HG03565 (cell line): ENCODE results near the gene CCL8.

ENCODE experiments used
- ATAC-seq: cut with Tn5 transposase; IDR thresholded peaks from one replicate; pipeline ENCODE4 v1.9.1; 2021; ENCODE audit warnings: mild to moderate bottlenecking, moderate library complexity; ENCODE audit not compliant: unreplicated experiment

Gene CCL8

DNA sequence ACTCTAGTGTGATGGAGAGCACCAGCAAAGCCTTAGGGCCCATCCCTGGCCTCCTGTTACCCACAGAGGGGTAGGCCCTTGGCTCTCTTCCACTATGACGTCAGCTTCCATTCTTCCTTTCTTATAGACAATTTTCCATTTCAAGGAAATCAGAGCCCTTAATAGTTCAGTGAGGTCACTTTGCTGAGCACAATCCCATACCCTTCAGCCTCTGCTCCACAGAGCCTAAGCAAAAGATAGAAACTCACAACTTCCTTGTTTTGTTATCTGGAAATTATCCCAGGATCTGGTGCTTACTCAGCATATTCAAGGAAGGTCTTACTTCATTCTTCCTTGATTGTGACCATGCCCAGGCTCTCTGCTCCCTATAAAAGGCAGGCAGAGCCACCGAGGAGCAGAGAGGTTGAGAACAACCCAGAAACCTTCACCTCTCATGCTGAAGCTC lies at the start of gene CCL8:
CCL8 (plus strand) TSS at position 397 of the 445 bp plus-strand sequence. CDS start 67 bp downstream, outside the sequence.
- ATAC-seq: no peak

DNA sequence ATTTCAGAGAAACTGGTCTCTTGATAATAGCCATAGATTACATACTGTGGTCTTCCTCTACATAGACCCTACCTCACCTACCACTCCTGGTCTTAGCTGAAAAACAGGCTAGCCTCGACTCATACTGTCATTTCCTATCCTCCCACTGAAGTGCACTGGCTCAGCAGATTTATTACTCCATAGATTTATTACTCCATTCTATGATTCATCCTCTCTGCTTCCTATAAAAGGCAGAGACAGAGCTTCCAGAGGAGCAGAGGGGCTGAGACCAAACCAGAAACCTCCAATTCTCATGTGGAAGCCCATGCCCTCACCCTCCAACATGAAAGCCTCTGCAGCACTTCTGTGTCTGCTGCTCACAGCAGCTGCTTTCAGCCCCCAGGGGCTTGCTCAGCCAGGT lies 49.3 kb upstream of the CCL8 start, which contains the start of gene CCL7:
CCL7 (plus strand) TSS at position 253 of the 400 bp plus-strand sequence; CDS start at position 323, 70 bp downstream.
- ATAC-seq: no peak

DNA sequence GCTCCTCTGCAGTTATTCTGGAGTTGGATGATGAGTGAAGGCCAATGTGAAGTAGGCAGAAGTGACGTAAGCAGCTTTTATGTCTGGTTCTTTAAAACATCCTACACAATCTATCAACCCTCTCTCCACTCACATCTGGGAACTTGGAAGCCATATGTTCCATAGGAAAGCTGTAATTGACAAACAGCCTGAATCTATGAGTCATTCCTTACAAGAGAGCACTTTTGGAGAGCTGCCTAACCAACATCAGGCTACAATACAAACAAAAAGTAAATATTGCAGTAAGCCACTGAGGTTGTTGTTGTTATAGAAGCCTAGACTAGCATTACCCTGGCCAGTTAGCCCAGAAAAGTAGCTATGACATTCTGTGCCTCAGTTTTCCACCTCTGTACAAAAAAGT lies 43.4 kb upstream of the CCL8 start:
- ATAC-seq: no peak

DNA sequence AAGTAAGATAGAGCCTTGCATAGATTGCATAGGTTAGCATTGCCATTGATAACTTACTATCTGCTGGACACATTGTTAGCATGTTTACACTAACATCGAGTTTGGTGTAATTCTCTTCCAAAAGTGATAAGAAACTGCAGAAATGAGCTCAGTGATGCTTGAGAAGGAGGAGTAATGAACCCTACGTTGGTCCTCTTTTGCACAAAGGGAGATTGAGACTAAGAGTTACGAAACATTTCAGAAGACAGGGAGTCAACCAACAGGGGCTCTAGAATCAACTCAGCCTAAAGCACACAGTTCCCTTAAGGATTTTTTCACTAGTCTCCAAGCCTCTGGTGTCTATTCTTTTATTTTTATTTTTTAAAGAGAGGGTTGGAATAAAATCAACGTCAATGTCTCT lies 42.4 kb upstream of the CCL8 start:
- no peak for ATAC-seq

DNA sequence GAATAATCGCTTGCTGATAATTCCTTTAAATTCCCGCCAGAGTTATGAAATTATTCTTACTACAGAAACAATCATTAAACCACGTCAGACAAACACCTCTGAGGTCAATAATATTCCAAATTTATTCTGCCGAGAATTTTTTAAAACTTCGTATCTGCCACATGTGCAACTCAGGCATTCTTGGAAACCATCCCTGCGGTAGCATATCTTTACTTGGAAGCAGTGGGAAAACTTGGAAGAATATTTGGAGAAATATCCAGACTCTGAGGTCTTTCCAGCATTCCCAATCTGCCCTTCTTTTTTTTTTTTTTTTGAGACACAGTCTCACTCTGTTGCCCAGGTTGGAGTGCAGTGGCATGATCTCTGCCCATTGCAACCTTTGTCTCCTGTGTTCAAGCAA lies 35.7 kb upstream of the CCL8 start:
- ATAC-seq: no peak

DNA sequence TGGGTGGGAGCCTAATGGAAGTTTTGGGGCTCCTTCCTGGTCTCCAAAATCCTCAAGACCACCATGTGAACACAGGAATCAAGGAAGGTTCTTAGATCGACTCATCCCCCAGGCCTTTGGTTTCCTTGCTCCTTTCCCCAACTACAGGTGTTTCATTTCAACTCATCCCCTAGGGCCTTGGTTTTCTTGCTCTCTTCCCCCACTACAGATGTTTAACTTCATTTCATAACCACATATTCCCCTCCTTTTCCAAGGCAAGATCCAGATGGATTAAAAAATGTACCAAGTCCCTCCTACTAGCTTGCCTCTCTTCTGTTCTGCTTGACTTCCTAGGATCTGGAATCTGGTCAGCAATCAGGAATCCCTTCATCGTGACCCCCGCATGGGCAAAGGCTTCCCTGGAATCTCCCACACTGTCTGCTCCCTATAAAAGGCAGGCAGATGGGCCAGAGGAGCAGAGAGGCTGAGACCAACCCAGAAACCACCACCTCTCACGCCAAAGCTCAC lies 33.9 kb upstream of the CCL8 start, which contains the start of gene CCL11:
CCL11 (plus strand) TSS at position 457 of the 507 bp plus-strand sequence. CDS start 67 bp downstream, outside the sequence.
- no peak for ATAC-seq

DNA sequence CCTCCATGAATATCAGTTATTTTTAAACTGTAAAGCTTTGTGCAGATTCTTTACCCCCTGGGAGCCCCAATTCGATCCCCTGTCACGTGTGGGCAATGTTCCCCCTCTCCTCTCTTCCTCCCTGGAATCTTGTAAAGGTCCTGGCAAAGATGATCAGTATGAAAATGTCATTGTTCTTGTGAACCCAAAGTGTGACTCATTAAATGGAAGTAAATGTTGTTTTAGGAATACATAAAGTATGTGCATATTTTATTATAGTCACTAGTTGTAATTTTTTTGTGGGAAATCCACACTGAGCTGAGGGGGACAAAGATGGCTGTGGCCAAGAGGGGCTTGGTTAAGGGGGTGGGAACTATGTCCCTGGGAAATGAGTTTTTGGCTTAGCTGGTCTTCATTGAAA lies 31.4 kb upstream of the CCL8 start:
- no peak for ATAC-seq

DNA sequence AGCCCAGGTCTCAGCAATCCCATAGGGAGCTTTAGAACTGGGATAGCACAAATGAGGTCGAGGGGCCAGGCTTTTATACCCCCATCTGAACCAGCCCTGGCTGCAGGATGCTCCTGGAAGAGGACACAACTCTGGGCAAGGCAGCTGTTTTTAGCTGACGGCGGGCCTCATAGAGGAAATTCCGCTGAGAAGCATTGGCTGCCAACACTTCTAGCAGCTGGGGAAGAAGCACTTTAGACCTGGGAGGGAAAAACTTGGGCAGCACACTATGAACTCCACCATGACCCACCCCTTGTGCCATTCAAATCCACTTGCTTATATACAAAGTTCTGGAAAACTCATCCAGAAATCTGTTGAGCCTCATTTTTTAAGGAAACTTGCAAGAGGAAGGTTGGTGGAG lies 28.6 kb upstream of the CCL8 start:
- no peak for ATAC-seq

DNA sequence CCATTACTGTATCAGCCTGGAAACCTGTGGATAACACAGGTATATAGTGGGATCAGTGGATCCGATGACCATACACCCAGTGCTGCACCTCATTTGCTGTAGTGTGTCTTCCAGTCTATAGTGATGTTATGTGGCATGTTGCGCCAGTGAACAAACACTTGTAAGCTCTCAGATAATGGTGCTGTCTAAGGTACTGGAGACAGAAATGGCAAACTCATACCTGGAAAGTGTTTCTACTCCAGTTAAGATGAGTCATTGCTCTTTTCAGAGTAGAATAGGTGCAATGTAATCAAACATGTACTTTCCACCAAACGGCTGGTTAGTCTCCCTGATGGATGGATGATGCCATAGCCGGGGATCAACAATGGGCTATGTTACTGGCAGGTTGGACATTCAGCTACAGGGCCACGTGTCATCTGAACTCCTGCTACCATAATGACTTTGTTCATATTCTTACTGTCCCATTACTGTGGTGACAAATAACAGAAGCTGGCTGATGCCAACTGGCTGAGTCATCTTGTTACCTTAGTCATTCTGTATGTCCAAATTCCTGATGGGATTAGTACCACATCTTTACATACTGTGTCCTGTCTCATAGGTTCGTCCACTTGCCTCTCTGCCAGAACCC lies 27.4 kb upstream of the CCL8 start:
- no peak for ATAC-seq

DNA sequence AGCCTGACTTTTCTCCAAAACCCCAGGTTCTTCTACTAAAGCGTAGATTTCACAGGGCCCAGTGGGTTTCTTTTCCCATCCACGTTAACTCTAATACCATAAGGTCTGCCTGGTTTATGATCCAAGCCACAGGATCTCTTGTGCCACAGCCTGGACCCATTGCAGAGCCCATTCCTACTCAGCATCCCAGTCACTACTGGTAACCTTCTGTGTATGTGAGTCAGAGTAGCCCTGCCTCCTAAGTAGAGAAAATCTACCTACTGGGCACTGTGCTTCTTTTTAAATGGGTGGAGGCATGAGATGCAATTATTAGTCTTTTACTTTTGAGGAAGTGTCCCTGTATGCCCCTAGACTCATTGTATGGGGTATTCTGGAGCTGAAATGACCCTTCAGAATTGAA lies 20.2 kb upstream of the CCL8 start:
- ATAC-seq: no peak

DNA sequence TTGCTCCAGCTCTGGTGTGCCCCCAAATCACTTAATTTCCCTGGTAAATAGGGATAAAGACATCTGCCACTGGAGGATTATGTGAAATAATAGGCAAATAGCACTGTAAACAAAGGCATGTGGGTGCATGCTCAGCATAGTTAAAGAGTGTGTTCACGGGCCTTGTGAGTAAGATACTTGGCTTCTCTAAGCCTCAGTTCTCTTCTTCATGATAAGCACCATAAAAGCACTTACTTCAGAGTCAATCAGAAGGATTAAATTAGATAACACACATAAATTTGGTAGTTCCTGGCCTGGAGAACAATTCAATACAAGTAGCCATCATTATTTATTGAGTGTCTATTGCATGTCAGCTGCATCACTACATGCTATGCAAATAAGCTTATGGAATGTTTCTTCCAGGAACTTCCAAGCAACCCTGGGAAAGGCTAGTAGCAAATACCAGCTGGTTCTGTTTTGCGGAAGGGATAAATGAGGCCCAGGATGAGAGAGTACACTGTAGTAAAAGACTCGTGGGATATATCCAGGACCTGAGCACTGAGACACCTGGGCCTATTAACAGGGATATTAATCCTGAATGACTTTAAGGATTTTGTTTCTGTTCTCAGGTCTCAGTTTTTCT lies 19.2 kb upstream of the CCL8 start:
- no peak for ATAC-seq

DNA sequence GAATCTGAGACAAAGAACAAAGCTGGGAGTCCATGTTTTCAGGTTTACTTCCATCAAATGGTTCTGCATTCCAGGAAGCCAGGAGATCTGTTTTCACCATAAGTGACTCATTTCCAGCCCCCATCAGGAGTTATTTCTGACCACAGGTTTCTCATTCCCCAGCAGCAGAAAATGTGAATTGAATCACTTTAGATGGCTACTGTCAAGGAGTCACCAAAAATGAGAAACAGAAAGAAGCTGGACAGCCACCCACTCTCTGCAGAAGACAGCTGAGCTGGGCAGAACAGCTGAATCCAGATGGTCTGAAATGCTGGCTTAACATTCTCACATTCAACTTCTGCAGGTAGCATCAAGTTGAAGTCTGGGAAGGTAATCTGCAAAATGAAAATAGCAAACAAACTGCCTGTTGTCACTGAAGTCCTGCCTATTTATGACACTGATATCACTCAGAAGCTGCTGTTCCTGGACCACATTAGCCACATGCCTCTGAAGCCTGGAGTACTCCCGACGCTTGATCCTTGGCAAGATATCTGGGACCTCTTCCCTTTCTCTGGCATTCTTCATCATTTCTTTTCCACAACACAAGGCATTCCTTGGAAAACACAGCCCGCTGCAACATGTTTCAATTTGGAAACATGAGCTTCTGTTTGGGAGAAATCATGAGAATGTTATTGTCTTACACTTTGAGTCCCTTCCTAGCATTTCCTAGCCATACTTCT lies 18.4 kb upstream of the CCL8 start:
- no peak for ATAC-seq

DNA sequence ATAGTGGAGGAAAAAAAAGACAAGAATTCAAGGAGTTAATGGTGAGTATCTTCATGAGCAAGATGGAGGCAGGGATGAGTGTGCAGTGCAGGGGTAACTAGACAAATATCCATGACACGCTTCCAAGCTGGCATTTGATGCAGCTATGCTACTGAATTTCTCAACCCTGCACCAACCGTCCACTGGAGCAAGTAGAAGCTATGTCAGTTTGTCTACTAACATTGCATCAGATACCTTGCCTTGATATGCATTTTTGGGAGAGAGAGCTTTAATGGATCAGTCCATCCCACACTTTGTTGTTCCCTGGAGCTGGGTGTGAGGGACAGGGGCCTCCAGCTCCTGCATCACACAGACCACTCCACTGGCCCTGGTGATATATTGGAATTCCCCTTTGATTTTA lies 17.2 kb upstream of the CCL8 start:
- ATAC-seq: no peak

DNA sequence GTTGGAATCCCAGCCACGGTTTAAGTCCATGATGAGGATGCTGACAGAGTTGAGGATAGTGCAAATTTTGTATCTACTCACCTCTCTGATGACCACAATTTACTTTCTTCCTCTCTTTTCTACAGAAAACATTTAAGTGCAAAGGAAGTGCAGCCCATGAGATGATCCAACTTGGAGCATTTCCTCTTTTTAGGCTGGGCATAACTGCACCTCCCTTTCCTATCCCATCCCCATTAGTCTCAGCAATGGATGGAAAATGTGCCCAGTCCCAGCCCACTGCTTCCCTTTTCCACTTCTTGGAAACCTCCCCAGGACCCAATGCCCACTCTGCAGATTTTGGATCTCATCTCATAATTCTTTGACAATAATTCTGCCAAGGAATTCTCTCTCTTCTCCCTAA lies 16.6 kb upstream of the CCL8 start:
- no peak for ATAC-seq

DNA sequence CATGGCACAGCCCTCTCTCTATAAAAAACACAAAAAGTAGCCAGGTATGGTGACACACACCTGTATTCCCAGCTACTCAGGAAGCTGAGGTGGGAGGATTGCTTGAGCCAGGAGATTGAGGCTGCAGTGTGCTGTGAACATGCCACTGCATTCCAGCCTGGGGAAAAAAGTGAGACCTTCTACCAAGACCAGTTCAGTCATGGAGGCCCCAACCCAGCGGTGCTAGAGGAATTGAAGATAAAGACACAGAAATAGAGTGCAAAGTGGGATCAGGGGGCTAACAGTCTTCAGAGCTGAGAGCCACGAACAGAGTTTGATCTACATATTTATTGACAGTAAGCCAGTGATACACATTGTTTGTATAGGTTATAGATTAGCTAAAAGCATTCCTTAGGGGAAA lies 15.6 kb upstream of the CCL8 start:
- no peak for ATAC-seq

DNA sequence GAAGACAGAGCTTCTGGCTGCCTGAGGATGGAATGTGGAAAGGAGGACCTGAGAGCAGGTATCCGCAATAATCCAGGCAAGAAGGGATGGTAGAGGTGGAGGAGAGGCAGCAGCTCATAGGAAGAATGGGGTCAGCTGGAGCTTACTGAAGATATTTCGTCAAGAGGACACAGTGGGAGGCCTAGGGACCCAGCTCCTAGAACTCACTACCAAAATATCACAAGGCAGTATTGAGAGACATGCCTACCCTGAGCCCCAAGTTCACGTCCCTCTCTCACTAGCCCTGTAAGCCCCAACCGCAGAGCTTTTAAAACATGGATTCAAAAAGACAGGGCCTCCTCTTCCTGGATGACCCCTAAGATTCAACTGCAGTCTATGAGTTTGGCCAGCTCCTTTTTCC lies 14.2 kb upstream of the CCL8 start:
- no peak for ATAC-seq

DNA sequence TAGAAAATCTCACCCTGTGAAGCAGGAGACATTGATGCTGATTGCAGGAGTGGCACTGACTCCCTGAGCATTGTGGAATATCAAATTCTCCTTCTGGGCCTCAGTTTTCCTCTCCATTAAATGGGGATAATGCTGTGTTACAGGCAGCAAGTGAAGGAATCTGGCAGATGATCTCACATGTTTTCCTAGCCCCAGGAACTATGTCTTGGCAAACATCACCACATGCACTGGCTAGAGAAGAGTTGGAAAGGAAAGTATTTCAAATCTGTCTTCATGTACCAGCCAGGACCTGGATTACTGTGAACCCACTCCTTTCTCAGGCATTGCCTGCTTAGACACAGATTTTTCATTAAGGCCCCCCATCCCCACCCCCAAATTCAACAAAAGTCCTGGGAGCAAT lies 13.6 kb upstream of the CCL8 start:
- ATAC-seq: no peak

DNA sequence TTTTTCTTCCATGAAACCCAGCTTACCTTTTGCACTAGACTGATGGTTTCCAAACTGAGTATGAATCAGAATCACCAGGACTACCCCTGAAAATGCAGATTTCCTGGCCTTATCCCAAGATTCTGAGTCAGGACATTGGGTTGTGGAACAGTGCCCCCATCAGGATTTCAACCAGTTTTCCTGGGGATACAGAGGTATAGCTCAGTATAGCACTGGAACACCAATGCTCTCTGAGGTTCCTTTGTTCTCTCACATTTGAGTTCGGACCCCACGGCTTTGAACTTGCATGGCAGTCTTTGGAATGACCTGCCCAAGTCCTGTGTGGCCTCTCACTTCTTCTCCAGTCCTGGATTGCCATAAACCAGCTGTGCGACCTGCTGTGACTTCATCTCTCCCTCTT lies 12.8 kb upstream of the CCL8 start:
- no peak for ATAC-seq

DNA sequence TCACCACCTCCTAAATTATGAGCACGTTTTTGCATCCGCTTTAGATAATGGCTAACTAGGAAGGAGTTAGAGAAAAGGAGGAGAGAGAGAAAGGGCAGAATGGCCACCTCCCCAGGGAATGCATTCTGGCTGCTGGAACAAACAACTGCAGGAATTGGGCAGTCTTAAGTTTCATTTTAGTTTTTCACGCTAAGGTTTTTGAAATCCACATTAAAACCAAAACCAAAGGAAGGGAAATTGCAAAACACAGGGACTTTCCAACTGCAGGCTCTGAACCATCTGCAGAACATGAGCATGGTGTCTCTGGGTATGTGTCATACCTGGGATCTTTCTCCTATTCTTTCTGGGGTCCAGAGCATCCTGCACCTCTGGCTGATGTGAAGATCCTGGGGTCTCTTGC lies 12.1 kb upstream of the CCL8 start:
- ATAC-seq: no peak

DNA sequence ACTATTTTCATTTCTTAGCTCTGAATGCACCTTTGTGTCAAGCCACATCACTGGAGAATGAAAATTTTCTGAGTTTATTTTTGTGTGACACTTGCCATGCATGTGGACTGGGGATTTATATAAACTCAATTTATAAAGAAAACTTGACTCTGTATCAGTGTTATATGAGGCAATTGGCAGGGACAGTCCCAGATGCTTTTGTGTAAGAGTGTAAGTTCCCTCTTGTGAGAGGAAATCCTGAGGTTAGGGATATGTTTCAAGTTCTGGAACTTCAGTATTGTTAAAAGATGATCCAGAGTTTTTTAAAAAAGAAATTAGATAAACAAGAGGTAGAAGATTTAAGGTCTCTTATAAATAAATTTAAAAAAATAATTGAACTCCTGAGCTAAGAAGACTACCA lies 10.9 kb upstream of the CCL8 start:
- no peak for ATAC-seq

DNA sequence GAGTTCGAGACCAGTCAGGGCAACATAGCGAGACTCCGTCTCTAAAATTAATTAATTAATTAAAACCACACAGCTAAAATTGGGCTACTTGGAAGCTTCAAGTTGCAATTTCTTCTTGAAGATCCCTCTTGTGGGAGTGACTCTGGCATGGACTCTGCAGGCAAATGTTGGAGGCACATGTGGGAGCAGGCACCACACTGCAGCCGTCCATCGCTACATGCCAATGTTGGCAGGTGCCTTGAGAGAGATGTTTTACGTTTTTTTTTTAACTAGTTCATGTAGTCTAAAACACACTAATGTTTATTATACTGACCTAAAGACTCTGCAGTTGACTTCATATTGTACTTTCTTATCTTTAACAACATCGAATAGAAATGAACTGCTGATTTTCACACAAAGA lies 7.9 kb upstream of the CCL8 start:
- no peak for ATAC-seq

DNA sequence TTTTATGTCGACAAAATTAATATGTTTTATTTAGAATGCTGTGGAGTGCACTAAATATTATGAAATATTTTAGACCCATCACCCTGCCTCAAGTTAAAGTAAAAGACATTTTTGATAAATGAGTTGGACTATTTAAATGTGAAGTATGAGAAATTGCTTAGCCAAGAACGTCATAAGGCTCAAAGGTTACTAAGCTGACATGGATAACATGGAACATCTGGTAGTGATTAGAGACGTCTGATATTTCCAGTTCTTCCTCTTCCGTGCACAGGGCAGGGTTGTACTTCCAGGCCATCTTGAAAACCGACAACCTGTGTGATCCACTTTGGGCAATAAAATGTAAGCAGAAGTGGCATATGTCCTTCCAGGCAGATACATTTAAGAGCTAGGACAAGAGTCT lies 7.2 kb upstream of the CCL8 start:
- no peak for ATAC-seq
